Epithelial cell of esophagus (primary cell): ENCODE data around the gene FREM1.

Experiments used
- DNase-seq: peaks from one replicate; pipeline ENCODE4 v3.0.0; 2010; ENCODE audit warnings: low read depth
- H3K4me3 ChIP-seq: 2 replicates; pipeline ENCODE4 v1.5.1; 2011; ENCODE audit warnings: mild to moderate bottlenecking, low read length, control low read depth
- TF ChIP-seq, protein P1 (sequence below): IDR thresholded peaks from 2 replicates; pipeline ENCODE4 v1.5.1; 2011; ENCODE audit warnings: low read depth, mild to moderate bottlenecking, low read length, control low read depth, inconsistent platforms; ENCODE audit not compliant: insufficient read depth; ENCODE audit errors: missing control alignments

FREM1 gene

GRCh38 chr9:14733133-14733532 is 177.1 kb downstream of the FREM1 start:
- H3K4me3 ChIP-seq: no peak overlapping the region
- TF ChIP-seq, protein P1, sequence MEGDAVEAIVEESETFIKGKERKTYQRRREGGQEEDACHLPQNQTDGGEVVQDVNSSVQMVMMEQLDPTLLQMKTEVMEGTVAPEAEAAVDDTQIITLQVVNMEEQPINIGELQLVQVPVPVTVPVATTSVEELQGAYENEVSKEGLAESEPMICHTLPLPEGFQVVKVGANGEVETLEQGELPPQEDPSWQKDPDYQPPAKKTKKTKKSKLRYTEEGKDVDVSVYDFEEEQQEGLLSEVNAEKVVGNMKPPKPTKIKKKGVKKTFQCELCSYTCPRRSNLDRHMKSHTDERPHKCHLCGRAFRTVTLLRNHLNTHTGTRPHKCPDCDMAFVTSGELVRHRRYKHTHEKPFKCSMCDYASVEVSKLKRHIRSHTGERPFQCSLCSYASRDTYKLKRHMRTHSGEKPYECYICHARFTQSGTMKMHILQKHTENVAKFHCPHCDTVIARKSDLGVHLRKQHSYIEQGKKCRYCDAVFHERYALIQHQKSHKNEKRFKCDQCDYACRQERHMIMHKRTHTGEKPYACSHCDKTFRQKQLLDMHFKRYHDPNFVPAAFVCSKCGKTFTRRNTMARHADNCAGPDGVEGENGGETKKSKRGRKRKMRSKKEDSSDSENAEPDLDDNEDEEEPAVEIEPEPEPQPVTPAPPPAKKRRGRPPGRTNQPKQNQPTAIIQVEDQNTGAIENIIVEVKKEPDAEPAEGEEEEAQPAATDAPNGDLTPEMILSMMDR: no peak
- no peak for DNase-seq

GRCh38 chr9:14731294-14731981 is 178.8 kb downstream of the FREM1 start:
- TF ChIP-seq, protein P1: no peak
- no peak for DNase-seq
- no peak overlapping the region for H3K4me3 ChIP-seq

DNA sequence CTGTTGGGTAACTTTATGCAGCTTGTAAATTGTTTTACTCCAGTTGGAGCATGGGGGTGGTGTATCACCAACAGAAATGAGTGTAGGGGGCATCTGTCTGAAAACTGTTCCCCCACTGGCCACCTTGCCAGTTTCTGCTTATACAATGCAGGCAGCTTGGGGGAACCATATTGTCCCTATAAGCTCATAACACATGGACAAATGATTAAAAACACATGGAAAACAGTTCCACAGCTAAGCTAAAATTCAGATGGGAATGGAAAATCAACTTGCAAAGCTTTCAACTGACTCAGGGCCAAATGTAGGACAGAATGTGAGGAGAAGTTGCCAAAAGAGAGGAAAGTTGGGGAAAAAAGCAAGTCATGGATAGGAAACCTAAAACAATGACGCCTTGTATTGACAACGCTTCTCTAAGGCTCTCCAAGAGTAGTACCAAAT is 179.7 kb downstream of the FREM1 start:
- TF ChIP-seq, protein P1: no peak
- DNase-seq: no peak
- no peak overlapping the region for H3K4me3 ChIP-seq

GRCh38 chr9:14723301-14723700 is 186.9 kb downstream of the FREM1 start:
- no peak for DNase-seq
- H3K4me3 ChIP-seq: no peak overlapping the region
- TF ChIP-seq, protein P1: no peak

DNA sequence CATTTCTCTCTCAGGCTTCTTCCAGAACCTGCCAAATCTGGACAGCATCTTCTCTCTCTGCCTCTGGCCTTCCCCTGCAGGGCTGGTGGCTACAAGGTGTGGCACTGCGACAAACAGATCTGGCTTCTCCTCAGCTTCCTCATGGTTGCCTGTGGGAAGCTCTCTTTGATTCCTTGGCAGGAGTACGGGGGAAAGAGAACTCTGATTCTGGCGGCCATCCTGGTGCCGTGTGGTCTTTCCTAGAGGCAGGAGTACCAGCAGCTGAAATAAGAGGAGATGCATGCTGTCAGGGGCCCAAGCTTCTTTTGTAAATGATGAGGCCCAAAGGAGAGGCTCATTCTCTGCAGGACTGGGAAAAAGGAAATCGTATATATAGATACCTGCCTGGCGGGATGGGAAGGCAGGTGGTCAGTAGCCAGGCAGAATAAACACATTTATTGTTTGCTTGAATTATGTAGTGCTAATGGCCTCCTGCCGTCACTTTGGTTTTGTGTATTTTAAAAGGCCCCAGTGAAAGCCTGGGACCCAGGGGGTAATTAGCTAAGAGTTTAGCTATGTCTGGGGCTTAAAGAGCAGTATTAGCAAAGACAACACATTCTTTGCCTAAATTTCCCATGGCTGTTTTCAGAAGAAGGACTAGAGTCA is 187.7 kb downstream of the FREM1 start, which contains the start of gene CER1:
TSS of gene CER1 (minus strand) at position 343 of the 645 bp plus-strand sequence. CDS start at position 282, 61 bp downstream.
- DNase-seq: no peak
- TF ChIP-seq, protein P1: no peak
- no peak within 1 kb of the TSS for H3K4me3 ChIP-seq

GRCh38 chr9:14719231-14719923 is 190.9 kb downstream of the FREM1 start:
- DNase-seq: no peak
- no peak overlapping the region for H3K4me3 ChIP-seq
- TF ChIP-seq, protein P1: no peak
